ENCODE measurements around the gene BEND5.

The BEND5 gene

DNA sequence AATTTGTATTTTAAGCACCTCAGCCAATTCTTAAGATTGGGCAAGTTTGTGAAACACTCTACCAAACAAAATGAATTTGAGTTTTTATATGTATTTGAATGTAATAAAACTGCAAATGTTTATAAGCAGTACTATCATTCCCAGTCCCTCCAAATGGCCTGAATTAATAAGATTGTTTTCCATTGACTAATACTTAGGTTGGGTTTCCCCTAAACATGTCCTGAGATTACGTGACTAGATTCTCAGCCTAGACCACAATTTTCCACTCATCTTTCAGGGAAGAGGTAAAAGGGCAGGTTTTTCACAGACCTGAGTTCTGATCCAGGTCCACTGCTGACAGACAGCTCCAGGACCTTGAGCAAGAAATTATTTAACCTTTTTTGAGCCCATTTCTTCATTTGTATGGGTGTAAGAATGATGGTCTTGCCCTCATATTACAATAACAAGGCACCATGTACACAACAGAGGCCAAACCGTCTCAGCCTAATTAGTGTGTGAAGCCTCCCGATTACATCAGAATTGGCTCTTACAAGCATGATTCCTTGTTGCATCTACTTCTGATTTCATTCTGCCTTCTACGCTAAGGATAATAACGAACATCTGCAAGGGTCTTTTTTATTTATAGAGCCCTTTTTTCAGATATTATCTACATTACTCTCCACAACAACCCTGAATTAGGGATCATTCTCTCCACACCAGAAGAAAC lies 51.2 kb downstream of the BEND5 start:
- DNase-seq (ENCODE audit: low read depth in 3 of 3, low spot score in 1 of 3): no peak

DNA sequence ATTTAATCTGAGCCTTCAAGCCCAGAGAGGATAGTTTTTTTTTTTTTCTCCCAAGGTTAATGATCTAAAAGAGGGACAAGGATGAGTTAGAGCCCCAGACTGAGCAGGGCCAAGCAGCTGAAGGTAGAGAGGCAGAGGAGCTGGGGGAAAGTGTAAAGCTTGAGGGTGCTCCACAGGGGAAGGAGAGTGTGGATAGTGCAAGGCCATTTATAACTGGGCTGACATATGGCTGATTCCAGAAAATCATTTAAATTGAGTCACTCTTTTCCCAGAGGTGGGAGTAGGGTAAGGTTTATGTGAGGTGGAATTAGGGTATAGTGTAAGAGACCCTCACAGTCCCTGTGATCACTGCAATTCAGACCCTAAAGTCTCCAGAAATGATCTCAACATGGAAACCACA lies 55.8 kb downstream of the BEND5 start:
- DNase-seq (ENCODE audit: low read depth in 3 of 3, low spot score in 1 of 3): no peak

DNA sequence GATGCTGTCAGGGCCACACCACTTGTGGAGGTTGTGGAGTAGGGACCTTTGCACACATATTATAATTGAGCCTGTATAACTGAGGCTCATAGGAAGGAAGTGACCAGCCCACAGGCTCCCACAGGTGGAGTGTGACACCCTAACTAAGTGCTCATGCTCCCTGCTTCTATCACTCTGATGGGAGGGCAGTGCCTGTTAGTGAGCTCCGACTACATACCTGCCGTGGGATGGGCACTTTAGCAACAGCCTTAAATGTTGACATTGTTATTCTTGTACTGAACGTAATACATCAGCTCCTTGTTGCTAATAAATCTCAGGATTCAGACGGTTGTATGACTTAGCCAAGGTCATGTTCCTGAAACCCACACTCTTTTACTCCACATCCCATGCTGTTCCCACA lies 58.0 kb downstream of the BEND5 start:
- DNase-seq (ENCODE audit: low read depth in 3 of 3, low spot score in 1 of 3): no peak

DNA sequence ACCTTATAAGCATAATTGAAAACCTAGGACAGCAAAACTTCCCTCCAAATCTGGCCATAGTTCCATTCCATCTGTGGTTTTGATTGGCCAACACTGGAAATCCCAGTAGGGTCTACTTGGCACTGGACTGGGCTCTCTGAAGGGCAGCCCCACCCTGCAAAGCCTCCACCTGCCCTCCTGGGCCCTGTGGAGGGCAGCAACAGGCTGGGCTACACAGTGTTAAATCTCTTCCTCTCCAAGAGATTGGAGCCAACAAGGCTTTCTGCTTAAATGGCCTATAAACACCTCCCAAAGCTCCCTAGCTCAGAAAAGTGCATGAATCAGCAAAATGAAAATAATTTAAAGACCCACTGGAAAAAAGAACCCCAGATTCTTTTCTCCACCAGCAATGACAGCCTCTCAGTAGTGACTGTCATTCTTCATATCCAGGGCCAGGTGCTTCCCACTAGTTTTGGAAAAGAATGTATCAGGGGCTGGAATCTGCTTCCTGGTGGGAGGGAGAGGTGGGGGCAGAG lies 58.5 kb downstream of the BEND5 start:
- DNase-seq (ENCODE audit: low read depth in 3 of 3, low spot score in 1 of 3): no peak

DNA sequence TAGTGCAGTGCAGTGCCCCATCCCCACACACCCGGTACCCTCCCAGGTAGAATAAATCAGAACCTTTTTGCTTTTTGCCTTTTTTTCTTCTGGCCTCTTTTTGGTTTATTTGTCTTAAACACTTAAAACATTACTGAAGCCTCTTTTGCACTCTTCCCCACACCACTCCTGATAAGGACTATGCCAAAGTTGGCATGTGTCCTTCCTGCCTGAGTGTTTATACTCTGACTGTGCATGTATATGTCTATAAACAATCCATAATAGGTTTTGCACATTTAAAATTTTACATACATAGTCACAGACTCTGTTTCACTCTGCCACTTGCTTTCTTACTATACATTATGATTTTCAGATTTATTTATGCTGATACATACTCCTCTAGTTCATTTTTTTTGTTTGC lies 59.6 kb downstream of the BEND5 start:
- DNase-seq (ENCODE audit: low read depth in 3 of 3, low spot score in 1 of 3): no peak

DNA sequence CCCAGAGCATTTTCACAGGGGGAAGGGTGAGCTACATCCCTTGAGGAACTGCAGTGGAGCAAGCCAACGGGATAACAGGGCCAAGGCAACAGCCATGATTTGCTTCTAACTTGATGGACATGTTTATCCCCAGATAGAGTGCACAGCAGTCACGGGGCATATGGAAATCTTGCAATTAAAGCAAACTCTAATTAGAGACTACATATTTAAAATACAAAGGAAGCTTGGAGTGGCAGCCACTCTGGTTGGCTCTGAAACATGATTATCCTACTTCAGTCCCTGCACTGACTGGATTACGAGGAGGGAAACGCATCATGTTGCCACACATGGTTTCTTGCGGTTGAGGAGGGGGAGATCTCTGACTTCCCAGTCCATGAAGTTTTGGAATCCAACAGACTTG lies 60.8 kb downstream of the BEND5 start:
- DNase-seq (ENCODE audit: low read depth in 3 of 3, low spot score in 1 of 3): no peak

DNA sequence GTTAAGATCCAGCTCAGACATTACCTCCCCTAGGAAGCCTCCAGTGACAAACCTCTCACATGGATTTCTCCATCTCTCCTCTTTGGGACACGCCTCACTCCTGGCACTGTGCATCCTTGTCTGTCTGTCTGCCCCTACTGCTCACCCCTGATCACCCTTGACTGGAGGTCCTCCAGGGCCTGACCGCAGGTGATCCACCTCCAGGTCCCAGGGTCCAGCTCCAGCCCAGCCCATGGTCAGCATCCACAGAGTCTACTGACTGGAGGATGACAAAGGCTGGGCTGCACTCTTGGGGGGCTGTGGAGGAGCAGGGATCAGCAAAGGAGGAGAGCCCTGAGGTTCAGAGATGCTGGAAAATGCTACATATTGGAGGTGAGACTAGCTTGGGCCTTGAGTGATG lies 65.8 kb downstream of the BEND5 start:
- DNase-seq (ENCODE audit: low read depth in 3 of 3, low spot score in 1 of 3): no peak

DNA sequence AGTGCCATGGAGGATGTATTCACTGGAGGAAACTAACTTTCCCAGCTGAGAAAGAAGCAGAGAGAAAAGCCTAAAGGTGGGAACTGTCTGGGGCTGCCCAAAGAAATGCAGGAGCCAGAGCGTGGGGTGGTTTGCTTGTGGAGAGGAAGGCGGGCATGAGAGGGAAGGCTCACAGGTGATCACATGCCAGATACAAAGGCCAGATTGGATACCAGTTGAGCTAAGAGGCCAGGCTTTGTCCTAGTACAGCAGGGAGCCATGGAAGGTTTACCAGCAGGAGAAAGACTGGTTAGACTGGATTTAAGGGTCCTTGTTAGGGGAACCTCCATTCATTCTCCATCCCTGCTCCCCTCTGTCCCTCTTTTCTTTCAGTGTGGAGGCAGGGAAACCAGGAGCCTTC lies 66.4 kb downstream of the BEND5 start:
- DNase-seq (ENCODE audit: low read depth in 3 of 3, low spot score in 1 of 3): no peak

DNA sequence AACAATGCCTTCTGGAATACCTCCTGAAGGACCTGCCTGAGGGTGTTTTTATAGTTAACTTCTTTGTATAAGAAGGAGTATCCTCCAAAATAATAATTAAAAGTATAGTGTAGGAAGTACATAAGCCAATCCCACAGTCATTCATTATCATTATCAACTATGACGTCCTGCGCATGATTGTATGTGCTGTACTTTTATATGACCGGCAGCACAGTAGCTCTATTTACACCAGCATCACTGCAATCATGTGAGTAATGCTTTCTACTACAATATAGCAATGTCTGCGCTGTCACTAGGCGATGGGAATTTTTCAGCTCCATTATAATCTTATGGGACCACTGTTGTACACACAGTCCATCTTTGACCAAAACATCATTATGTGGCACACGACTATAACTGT lies 72.0 kb downstream of the BEND5 start:
- no peak for DNase-seq (ENCODE audit: low read depth in 3 of 3, low spot score in 1 of 3)

DNA sequence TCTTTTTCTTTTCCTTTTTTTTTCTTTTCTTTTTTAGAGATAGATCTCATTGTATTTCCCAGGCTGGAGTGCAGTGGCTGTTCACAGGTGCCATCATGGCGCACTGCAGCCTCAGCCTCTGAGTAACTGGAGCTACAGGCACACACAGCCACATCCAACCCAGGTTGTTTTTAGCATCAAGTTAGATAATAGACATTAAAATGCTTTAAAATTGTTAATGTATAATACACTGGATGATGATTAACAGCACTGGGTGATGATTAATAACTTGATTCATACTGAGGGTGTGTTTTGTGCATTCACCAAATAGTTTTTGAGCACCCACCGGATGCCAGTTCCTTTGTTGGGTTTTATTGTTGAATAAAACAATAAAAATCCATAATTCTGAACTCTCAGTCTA lies 75.2 kb downstream of the BEND5 start:
- DNase-seq (ENCODE audit: low read depth in 3 of 3, low spot score in 1 of 3): no peak

DNA sequence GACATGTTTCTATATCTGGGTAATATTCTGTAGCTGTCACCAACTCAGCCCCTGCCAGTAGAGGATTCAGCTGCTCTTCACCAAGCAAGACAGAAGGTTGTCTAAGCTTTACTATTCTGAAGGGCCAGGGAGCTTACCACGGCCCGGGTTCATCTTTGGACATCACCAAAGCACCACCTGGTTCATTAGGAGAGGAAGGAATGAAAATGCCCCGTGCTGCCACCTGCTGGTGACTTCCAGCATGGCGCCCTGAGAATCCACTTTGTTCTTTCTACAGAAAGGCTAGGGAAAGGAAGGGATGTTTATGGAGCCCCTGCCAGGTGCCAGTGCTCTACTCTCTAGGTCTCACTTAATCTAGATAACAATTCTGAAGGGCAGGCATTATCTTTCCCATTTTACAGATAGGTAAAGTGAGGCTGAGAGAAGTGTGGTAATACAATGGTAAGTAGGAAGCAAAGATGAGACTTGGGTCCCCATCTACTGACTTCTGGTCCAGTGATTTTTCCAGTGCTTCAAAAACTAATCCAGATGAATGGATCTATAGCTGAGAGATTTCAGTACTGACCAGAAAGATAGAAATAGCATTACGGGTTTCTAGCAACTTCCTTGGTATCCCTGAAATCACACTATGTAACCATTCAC lies 79.5 kb downstream of the BEND5 start:
- peak in 1 of 3 donors; percentile 39 for DNase-seq (ENCODE audit: low read depth in 3 of 3, low spot score in 1 of 3)

DNA sequence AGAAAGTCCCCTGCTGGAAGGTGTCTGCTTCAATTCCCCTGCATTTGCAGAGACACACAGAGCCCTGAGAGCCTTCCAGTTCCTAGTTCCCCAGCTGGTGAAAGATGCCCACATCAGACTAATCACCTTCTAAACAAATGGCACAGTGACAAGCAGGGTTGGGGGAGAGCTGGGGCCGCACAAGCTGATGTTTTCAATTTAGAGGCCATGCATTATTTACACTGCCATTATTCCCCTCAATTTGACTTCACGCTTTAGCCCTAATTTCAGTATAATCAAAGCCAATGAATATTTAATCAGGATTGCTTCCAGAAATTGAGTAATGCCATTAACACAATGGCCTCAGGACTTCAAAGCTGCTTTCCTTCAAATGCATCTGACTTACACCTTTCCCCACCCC lies 81.5 kb downstream of the BEND5 start:
- no peak for DNase-seq (ENCODE audit: low read depth in 3 of 3, low spot score in 1 of 3)

DNA sequence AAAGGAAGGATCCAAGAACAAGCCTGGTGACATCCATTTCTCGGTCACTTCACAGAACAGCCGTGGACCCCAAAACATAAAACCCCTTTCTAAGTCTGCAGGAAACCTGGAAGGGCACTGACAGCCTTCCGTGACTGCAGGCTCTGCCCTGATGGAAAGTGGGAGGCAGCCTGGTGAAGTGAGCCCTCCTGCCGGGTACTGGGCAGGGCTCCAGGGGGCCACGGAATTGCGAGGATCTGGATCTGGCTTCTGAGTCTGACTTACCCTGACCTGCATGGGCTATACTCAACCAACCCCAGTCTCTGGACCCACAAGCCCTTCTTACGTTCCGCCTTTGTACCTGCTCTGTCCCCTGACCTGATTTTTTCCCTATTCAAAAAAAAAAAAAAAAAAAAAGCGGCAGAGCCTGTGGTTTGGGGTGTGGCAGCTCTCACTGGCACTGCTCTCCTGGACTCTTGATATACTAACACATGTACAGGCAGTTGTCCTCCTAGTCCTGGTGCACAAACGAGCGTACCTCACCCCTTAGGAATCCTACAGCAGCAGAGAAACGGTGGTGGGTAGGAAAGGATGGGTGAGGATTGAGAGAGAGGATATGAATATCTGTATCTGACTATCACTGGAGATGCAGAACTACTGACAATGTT lies 82.9 kb downstream of the BEND5 start:
- no peak for DNase-seq (ENCODE audit: low read depth in 3 of 3, low spot score in 1 of 3)

DNA sequence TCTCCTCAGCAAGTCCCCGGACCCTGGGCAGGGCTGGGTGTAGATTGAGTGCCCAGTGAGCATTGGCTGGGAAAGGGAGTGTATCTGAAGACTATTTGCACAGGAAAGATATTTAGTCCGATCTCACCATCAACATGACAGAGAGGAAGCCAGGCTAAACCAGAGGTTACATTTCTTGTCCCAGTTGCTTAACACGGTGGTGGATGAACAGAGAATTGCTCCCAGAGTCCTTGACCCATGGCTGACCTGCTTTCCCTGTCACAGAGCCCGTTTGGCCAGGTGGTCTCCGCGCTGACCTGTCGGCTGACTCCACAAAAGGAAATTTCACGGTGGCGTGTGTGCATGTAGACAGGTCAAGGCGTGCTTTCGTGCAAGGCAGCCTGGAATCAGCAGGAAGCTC lies 83.5 kb downstream of the BEND5 start:
- DNase-seq (ENCODE audit: low read depth in 3 of 3, low spot score in 1 of 3): no peak

DNA sequence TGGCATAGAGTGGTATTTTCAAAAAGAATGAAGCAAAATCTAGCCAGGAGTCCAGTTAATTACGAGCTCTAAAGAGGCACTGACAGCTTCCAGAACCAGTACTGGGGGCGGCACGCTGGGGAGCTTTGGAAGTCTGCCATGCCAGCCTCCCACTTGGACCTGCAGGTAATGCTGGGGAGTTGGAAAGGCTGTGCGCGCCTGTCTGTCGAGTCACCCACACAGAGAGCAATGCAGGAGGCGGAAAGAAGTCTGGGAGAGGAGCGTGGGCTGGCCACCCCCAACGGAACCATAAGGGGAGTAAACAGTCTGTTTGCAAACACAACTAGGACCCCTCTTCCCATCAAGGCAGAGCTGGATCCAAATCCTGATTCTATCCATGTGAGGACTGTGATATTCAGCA lies 84.5 kb downstream of the BEND5 start:
- no peak for DNase-seq (ENCODE audit: low read depth in 3 of 3, low spot score in 1 of 3)

DNA sequence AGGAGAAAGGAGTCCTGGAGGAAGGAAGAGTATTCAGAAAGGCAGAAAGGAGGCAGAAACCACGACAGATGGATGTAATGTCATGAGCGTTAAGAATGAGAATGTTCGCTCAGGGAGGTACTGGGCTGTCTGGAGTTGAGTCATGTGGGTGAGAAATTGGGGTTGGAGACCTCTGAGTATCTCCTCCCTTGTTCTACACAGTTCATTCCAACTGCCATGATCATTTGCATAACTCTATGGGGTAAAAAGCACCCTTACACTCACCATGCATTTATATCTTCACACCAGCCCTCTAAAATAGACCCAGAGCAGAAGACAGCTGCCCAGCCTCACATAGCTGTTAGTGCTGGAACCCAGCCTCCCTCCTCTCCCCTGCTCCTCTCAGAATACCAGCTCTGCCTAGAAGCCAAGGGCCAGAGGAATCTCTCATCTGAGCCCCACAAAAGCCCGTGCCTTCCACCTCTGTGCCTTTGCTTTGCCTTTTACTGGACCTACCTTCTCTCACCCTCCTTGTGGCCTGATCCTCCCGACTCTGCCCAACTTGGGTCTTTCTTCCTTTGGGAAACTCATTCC lies 85.2 kb downstream of the BEND5 start:
- no peak for DNase-seq (ENCODE audit: low read depth in 3 of 3, low spot score in 1 of 3)

DNA sequence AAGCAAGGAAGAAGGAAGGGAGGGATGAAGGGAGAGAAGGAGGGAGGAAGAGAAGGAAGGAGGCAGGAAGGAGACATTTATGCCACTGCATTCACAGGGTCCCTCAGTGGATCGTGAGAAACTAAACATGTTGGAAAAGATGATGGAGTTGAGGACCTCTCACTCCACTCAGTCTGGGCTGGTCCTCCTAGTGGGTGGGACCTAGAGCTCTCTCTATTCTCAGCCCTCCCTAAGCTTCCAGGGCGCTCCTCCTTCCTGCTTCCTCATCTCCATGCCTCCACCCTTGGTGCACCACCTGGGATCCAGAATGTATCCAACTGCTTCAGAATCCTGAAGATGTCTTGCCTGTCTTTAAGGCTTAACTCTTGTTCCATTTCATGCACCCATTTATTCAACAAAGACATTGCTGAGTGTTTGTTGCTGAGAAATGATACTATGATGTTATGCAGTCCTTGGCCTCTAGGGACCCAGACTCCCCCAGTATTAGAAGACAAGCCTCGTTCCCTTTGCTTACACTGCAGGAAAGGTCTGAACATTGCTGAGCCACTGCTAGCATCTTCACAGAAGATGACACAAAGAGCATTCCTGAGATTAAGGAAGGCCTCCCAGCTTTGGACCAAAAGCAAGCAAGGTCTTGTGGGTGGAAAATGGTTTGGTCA lies 88.5 kb downstream of the BEND5 start:
- DNase-seq (ENCODE audit: low read depth in 3 of 3, low spot score in 1 of 3): no peak

DNA sequence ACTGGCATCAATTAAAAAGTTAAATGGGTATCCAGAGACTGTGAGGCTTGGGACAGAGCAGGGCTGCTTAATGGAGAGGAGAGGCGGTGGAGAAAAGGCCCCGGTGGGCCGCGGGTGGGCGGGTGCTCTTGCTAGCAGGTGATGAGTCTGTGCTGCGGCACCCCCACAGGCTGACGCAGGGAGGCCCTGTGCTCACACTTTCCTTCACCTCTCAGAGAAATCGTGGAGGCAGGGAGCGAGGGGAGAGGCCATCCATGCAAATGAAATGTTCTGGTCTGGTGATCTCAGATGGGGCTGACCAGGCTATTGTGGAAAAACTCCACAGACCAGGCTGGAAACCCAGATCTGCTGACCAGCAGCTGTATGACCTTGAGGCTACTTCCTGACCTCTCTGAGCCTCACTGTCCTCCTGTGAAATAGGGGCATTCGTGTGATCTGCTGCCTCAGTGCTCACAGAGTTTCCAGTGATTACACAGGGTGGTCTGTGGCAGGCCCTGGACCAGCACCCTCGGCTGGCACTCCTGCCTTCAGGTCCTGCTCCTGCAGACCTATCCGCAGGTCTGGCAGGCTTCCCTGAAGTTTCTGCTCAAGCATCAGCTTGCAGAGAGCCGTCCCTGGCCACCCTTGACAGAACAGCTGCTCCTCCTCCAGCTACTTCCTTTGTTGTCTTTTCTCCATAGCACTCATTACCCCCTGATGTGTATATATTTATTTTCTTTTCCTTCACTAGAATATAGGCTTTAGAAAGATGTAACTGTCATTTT lies 89.2 kb downstream of the BEND5 start:
- DNase-seq (ENCODE audit: low read depth in 3 of 3, low spot score in 1 of 3): no peak

DNA sequence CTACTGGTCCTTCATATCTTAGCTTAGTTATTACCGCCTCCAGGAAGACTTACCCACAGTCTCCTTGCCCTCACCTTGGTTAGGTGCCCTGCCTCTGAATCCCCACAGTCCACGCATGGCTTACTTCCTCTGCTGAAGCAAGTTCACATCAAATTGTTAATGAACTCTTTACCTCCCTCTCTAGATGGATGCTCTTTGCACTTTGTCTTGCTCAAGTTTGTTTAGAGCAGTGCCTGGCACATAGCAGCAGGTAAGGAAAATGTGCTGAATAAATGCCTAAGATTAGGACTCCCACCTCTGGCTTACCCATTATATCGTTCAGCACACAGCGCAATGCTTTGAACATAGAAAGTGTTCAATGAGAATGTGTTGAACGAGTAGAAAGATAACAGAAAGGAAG lies 90.5 kb downstream of the BEND5 start:
- no peak for DNase-seq (ENCODE audit: low read depth in 3 of 3, low spot score in 1 of 3)

DNA sequence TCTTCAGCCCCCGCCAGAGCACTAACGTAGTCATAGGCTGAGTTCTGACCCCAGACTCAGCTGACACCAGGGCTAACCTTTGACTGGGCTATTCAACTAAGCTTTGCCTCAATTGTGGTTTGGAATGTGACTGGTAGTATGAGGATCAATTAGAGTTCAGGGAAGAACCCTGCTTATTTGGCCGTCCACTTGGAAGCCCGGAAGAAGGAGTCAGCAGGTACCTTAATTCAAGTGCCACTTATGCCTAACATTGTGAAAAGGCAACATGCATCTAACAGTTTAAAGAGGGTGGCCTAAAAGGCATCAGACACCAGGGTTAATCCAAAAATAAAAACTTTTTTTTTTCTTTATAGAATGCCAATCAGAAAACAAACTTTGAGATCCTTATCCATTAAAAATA lies 92.3 kb downstream of the BEND5 start:
- no peak for DNase-seq (ENCODE audit: low read depth in 3 of 3, low spot score in 1 of 3)

DNA sequence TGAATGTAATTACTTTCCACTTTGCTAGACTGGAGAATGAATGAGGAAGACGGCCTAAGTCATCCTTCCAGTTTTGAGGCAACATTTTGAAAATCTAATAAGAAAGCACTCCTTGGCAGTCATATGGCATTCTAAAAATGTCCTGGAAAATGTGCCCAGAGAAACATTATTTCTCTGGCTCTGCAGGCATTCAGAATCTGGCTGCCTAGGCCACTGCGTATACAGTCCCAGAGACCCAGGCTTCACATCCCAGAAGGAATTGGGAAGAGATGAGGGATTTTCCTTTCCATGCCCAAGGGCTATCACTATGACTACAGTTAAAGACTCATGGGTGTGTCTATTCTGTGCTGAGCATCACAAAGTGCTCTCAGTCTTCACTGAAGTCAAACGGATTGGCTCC lies 92.9 kb downstream of the BEND5 start:
- DNase-seq (ENCODE audit: low read depth in 3 of 3, low spot score in 1 of 3): no peak

All from stimulated activated CD4-positive, alpha-beta T cell treated with anti-CD3 and anti-CD28 coated beads, TNF-alpha, amount 100 ng/mL, for 1 hour (primary cell).